GM18511 (cell line): ENCODE results near the gene SH2D3A.

Experiments
- ATAC-seq: cut with Tn5 transposase; IDR thresholded peaks from one replicate; pipeline ENCODE4 v1.9.1; 2021; ENCODE audit warnings: mild to moderate bottlenecking, moderate library complexity; ENCODE audit not compliant: unreplicated experiment

Gene SH2D3A

GRCh38 chr19:6723738-6724137, 43.5 kb downstream of the SH2D3A start:
- ATAC-seq, result no peak

DNA sequence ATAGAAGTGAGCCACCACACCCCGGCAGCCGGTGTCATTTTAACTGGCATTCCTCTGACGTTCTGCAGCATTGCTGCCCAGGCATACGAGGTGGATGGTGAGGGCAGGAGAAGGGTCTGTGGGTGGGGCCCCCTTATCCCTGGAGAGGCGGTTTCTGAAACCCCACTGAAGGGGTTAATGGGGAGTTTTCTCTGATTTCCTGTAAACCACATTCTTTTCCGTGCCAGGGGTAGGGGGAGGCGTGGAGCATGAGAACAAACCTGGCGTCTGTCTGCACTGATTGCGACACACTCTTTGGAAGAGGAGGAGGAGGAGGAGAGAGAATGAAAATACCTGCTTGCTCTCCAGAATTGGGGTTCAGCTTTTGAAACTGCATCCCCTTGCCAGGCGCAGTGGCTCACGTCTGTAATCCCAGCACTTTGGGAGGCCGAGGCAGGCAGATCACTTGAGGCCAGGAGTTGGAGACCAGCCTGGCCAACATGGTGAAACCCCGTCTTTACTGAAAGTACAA, 44.1 kb downstream of the SH2D3A start:
- no peak for ATAC-seq

- no peak for ATAC-seq
These were observed 45.5 kb downstream of the SH2D3A start for GRCh38 chr19:6721773-6722172.

DNA sequence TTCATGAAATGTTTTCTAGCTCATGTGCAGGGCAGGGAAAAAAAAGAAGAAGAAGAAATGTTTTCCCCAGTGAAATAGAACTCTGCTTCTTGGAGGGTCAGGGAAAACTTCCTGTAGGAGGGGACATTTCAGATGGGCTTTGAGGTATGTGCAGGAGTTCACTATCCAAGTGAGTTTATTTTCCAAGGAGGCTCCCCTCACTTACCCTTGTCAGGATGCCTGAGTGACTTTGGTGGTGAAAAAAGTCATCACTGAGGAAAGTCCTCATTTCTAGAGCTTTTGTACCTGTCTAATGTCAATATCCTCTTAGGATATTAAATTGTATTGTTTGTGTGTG, 46.1 kb downstream of the SH2D3A start:
- ATAC-seq, result no peak

DNA sequence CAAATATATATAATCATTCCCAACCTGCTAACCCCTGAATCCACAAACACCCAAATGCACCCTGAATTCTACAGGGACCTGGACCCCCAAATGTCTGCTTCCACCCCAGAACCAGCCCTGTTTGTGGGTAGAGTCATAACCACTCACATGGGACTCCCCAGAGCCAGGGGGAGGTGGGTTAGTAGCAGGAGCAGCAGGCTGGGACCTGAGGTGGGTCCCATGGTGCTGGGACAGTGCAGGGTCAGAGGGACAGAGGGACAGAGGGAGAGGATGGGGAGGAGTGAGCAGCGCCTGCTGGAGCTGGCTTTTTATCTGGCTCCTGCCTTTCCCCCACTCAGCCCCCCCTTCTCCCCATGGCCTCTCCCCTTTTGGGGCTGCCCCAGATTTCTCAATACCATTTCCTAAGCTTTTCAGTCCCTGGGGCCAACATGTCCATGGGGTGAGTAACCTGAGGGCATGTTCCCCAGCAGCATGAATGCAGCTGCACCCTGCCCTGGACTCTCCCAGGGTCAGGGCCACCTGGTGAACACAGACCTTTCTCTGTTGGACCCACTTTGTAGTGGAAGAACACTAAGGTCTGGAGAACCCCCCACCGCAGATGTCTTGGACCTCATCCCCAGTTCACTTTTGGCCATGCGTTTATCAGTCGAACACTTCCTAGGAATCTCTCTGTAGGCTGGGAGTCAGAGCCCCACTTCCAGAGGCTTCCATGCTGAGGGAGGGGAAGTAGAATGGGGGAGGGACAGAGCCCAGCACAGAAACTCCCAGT, 46.7 kb downstream of the SH2D3A start, which contains the start of gene C3:
C3 (minus strand) TSS at position 282 of the 769 bp plus-strand sequence; CDS start at position 221, 61 bp downstream.
- no peak for ATAC-seq

- ATAC-seq, result no peak
These were observed 47.3 kb downstream of the SH2D3A start for GRCh38 chr19:6719992-6720368.

- no peak for ATAC-seq
These were observed 47.7 kb downstream of the SH2D3A start for GRCh38 chr19:6719540-6719861.

DNA sequence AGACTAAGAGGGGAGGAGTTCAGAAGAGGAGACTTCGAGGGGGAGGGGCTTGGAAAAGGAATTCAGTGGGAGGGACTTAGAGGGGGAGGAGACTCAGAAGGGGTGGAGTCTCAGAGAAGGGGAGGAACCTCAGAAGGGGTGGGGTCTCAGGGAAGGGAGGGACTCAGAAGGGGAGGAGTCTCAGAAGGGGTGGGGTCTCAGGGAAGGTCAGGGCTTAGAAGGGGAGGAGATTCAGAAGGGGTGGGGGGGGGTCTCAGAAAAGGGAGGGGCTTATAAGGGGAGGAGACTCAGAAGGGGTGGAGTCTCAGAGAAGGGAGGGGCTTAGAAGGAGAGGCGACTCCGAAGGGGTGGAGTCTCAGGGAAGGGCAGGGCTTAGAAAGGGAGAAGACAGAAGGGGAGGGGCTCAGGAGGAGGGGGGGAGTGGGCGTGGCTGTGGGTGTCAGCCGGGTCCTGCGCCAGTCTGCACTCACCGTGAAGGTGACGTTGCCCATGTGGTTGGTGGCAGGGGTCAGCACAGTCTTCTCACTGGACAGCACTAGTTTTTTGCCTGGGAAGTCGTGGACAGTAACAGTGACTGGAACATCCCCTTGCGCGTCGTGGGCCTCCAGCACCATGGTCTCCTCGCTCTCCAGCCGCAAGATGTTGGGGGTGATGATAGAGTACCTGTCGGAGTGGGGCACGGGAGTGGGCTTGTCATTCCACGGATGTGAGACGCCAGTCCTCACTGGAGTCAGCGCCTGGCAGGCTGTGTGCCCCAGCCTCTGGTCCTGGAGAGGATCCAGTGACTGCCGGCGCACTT, 48.3 kb downstream of the SH2D3A start:
- no peak for ATAC-seq

GRCh38 chr19:6718111-6718740, 49.0 kb downstream of the SH2D3A start:
- no peak for ATAC-seq

DNA sequence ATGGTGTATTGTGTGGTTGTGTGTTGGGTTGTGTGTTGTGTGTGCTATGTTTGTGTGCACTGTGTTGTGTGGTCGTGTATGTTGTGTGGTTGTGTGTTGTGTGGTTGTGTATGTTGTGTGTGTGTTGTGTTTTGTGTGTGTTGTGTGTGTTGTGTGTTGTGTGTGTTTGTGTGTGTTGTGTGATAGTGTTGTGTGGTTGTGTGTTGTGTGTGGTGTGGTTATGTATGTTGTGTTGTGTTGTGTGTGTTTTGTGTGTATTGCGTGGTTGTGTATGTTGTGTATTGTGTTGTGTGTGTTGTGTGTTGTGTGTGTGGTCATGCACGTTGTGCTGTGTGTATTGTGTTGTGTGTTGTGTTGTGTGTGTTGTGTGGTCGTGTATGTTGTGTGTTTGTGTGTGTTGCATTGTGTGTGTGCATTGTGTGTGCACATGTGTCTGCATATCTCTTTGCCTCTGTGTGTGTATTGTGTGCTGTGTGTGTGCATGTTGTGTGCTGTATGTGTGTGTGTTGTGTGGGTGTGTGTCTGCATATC, 49.7 kb downstream of the SH2D3A start:
- no peak for ATAC-seq

GRCh38 chr19:6717036-6717435, 50.2 kb downstream of the SH2D3A start:
- ATAC-seq, result no peak

GRCh38 chr19:6716610-6716970, 50.6 kb downstream of the SH2D3A start:
- ATAC-seq, result no peak

- no peak for ATAC-seq
These were observed 52.3 kb downstream of the SH2D3A start for GRCh38 chr19:6714749-6715555.

DNA sequence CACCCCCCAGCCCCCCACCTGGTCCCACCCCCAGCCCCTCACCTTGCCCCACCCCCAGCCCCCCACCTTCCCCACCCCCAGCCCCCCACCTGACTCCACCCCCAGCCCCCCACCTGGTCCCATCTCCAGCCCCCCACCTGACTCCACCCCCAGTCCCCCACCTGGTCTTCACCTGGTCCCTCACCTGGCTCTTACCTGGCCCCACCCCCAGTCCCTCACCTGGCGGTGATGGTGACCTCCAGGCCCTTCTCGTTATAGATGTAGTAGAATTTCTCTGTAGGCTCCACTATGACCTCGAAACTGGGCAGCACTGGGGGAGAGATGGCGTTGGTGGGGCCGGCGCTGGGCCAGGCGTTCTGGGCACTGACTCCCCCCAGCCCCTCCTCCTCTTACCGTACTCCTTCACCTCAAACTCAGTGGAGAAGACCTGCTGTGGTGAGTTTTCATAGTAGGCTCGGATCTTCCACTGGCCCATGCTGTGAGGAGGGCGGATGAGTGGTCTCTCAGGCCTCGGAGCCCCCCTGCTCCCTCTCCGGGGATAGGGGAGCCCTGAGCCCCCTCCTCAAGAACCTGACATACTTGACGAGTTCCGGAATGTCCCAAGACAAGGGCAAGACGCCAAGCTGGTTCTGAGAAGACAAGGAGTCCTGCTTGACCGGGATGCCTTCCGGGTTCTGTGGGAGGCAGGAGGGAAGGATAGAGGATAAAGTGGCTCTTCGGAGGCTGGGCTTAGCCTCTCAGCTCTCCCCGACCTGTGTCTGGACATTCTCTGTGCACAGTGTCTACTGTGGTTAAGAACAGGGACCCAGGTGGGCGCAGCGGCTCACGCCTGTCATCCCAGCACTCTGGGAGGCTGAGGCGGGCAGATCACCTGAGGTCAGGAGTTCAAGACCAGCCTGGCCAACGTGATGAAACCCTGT, 53.2 kb downstream of the SH2D3A start:
- ATAC-seq, result no peak

GRCh38 chr19:6712692-6713670, 54.3 kb downstream of the SH2D3A start:
- ATAC-seq, result no peak

DNA sequence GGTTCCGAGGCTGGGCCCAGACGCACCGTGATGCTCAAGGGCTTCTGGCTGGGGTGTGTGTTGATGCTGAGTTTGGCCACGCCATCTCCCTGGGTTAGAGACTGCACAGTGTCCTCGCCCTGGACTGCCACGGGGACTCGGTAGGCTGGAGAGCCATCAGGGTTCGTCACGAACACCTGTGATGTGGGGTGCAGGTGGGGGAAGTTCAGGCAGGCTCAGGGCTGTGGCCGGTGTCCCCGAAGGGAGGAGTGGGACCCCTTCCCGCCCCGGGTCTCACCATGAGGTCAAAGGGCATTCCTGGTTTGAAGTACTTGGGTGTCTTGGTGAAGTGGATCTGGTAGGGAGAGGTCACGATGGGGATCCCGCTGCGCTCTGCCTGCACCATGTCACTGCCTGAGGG, 55.0 kb downstream of the SH2D3A start:
- no peak for ATAC-seq

GRCh38 chr19:6711605-6712004, 55.6 kb downstream of the SH2D3A start:
- ATAC-seq, result no peak

- ATAC-seq, result no peak
These were observed 56.2 kb downstream of the SH2D3A start for GRCh38 chr19:6711078-6711361.
